ENCODE measurements around the gene EPHB3.

DNA sequence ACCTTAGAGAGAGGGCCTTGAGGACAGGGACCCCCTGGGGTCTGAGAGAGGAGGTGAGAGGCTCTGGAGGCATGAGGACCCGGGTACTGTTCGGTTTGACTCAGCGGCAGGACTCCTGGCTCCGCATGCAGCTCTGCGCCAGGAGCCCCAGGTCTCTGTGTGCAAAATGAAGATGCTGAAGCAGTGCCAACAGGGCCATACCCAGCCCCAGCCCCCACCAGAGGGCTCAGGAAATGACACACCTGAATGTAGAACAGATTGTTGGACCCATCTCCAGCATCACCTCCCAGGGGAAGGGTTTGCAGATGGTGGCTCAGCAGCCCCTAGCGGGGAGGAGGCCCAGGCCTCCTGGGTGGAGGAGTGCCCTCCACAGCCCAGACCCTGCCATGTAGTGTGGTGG lies 30.2 kb downstream of the EPHB3 start:
- TF ChIP-seq CTCF (IDR thresholded peaks at IDR 0.05; ENCODE audit: extremely low read depth in 1 of 2, insufficient read depth in 1 of 2, low read depth in 1 of 2, low read length in 2 of 2) (no peak), EZH2 (IDR thresholded peaks at IDR 0.05; ENCODE audit: borderline replicate concordance, low read depth, low read length, severe bottlenecking) (no peak), POLR2AphosphoS5 (IDR thresholded peaks at IDR 0.05; ENCODE audit: insufficient read depth, low read depth, low read length) (no peak), POLR2A (IDR thresholded peaks at IDR 0.05; ENCODE audit: low read depth, low read length) (no peak), JUN (IDR thresholded peaks at IDR 0.05; ENCODE audit: borderline replicate concordance, insufficient read depth, insufficient read length, low read depth) (no peak), MAX (IDR thresholded peaks at IDR 0.05; ENCODE audit: insufficient read depth, insufficient read length) (no peak), MYC (IDR thresholded peaks at IDR 0.05; ENCODE audit: low read depth, low read length) (no peak), GATA2 (IDR thresholded peaks at IDR 0.05; ENCODE audit: insufficient read depth, insufficient read length, low read depth, low read length) (no peak), FOS (IDR thresholded peaks at IDR 0.05; ENCODE audit: borderline replicate concordance, insufficient read depth, low read length) (no peak)

All from endothelial cell of umbilical vein (primary cell).